ENCODE data around the gene NFXL1.

The NFXL1 gene

GRCh38 chr4:47830265-47831025 lies 83.9 kb downstream of the NFXL1 start:
- no peak for DNase-seq

GRCh38 chr4:47829438-47829837 lies 84.9 kb downstream of the NFXL1 start:
- no peak for DNase-seq

- no peak for DNase-seq
Observed at GRCh38 chr4:47827343-47828047, 86.9 kb downstream of the NFXL1 start.

GRCh38 chr4:47824840-47825239 lies 89.5 kb downstream of the NFXL1 start:
- peak; percentile 25 for DNase-seq

- no peak for DNase-seq
Observed at GRCh38 chr4:47819178-47819577, 95.2 kb downstream of the NFXL1 start.

GRCh38 chr4:47817275-47817674 lies 97.1 kb downstream of the NFXL1 start:
- DNase-seq = no peak

- no peak for DNase-seq
Observed at GRCh38 chr4:47816748-47817147, 97.6 kb downstream of the NFXL1 start.

GRCh38 chr4:47814618-47815295 lies 99.6 kb downstream of the NFXL1 start:
- DNase-seq = no peak

GRCh38 chr4:47809654-47810203 lies 104.7 kb downstream of the NFXL1 start:
- no peak for DNase-seq

GRCh38 chr4:47804598-47804997 lies 109.8 kb downstream of the NFXL1 start:
- DNase-seq = no peak

GRCh38 chr4:47801481-47802002 lies 112.8 kb downstream of the NFXL1 start:
- DNase-seq = no peak

GRCh38 chr4:47798165-47798564 lies 116.2 kb downstream of the NFXL1 start:
- no peak for DNase-seq
